Activated CD4-positive, alpha-beta T cell treated with anti-CD3 and anti-CD28 coated beads for 36 hours (primary cell): ENCODE results near the gene CMTM8. TPM values are rescaled to one million over a fixed set of nuclear protein-coding genes. Genes with fewer than 3 reads are reported as not detected.
A peak's percentile ranks its signal among the peaks of the same experiment; 100 is the strongest.
"Not testable (repeated sequence)": the region's sequence is repeated elsewhere in the genome, so short reads cannot be mapped to it uniquely, and the experiment has no call there.

Experiments used
- ATAC-seq: fragments of 200-7000 bp; cut with Tn5 transposase; one replicate; pipeline ENCODE4 v1.10.0; 2021; ENCODE audit warnings: mild to moderate bottlenecking, moderate library complexity
- CTCF ChIA-PET: fragments of 350-600 bp; sonication (Branson Sonifier 250); formaldehyde crosslinking; loops from one replicate; lab custom pipeline; 2021; ENCODE audit warnings: antibody characterized with exemption; lab: Charles Lee
- POLR2A ChIA-PET: fragments of 350-600 bp; sonication (Branson Sonifier 250); formaldehyde crosslinking; loops from one replicate; lab custom pipeline; 2021; ENCODE audit warnings: antibody characterized with exemption, inconsistent platforms; lab: Charles Lee
- DNase-seq: peaks from one replicate; pipeline ENCODE4 v3.0.0-alpha.2; 2020
- H3K27ac Mint-ChIP-seq: one replicate; pipeline ENCODE4 v1.8.0; 2021; ENCODE audit warnings: mixed read lengths
- H3K27me3 Mint-ChIP-seq: one replicate; pipeline ENCODE4 v1.8.0; 2021; ENCODE audit warnings: mixed read lengths
- H3K36me3 Mint-ChIP-seq: one replicate; pipeline ENCODE4 v1.8.0; 2021; ENCODE audit warnings: low read depth, mixed read lengths
- H3K4me1 Mint-ChIP-seq: one replicate; pipeline ENCODE4 v1.8.0; 2021; ENCODE audit warnings: mixed read lengths
- H3K4me3 Mint-ChIP-seq: one replicate; pipeline ENCODE4 v1.8.0; 2021; ENCODE audit warnings: mild to moderate bottlenecking, moderate library complexity, mixed read lengths
- H3K9me3 Mint-ChIP-seq: one replicate; pipeline ENCODE4 v1.8.0; 2021; ENCODE audit warnings: low read depth, mixed read lengths
- intact Hi-C, 2 experiments: fragments of 100-400 bp; cut with DNase I in 1 of 2; cut with micrococcal nuclease in 1 of 2; formaldehyde crosslinking; loops; one replicate each; pipeline versions ENCODE4 v1.14.2 to v1.15.1; 2022 to 2024; cut with DNase I, micrococcal nuclease
- total RNA-seq, 2 experiments: library from RNA; stranded (reverse); gene quantifications; one replicate each; pipeline ENCODE4 v1.2.3, GENCODE V29; 2021

CMTM8 gene
- total RNA-seq, 2 experiments from 2014 or later: 8.1 to 9.3 TPM

DNA sequence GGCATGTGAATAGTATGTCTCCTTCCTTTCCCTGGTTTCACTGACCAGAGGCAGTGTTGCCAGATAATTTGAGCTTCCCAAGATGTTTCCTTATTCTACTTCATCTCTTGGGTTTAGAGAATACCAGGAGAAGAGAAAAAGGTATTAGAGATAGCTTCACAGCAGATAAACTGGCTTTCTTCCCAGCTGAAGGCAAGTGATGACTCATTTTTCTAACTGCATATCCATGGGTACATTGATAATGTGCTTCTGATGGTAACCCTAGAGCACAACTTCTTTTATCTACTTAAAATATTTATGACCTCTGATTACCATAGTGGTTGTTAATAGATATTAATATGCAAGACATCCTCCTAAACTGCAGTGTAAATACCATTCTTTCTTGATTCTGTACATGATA, 34.6 kb upstream of the CMTM8 start:
- Mint-ChIP-seq H3K27ac (no peak overlapping the region), H3K4me1 (no peaks in the 10 kb centered on the region), H3K36me3 (no peaks in the 10 kb centered on the region), H3K27me3 (peaks cover 3% of the 10 kb centered on the region), H3K4me3 (no peak overlapping the region), H3K9me3 (no peaks in the 10 kb centered on the region)
- ChIA-PET CTCF (no interaction called here), POLR2A (no interaction called here)
- no peak for DNase-seq
- no peak for ATAC-seq
- intact Hi-C loops: no loop called here

DNA sequence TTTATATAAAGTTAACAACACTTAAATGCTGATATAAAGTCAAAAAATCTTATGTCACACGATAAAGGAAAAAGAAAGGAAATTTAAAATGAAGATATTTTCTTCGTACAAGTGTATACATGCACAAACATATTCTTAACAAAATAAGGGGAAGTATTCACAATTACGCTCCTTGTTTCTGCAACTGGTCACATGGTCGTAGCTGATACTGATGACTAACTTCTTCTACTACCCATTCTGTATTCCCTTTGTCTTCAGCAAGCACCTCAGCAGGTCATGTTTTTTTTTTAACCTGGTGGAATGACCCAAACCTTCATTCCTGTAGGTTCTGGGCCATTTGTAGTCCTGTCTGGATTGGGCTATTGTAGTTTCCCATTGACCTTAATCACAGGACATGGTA, 30.0 kb upstream of the CMTM8 start:
- H3K27ac Mint-ChIP-seq: no peak overlapping the region
- no peaks in the 10 kb centered on the region for H3K36me3 Mint-ChIP-seq
- ChIA-PET POLR2A (no interaction called here), CTCF (interaction anchor here (1.2 to 1.6 kb wide), 2 partner anchors 31 to 39 kb away, joined by 4 to 5 read pairs; no protein-coding TSS in a partner anchor)
- DNase-seq (no peak), ATAC-seq (no peak)
- intact Hi-C loops: no loop called here
- H3K4me1 Mint-ChIP-seq: no peaks in the 10 kb centered on the region
- H3K9me3 Mint-ChIP-seq: no peaks in the 10 kb centered on the region
- no peak overlapping the region for H3K4me3 Mint-ChIP-seq
- peaks cover 3% of the 10 kb centered on the region for H3K27me3 Mint-ChIP-seq

DNA sequence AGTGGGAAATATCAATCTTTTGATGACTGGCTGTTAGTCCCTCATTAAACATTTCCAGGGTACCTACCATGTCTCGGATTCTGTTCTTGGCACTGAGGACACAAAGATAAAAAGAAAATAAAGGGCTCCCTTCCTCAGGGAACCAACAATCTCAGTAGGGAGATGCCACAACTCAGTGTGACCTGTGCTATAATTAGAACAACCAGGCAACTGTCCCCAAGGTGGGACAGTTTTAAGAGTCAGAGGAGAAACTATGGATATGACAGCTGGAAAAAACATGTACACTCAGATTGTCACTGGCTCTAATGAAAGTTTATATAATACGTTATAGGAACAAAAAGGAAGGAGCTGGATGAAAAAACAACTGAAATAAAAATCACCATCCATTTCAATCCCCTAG, 23.3 kb upstream of the CMTM8 start:
- no peak overlapping the region for H3K27ac Mint-ChIP-seq
- ChIA-PET CTCF (interaction anchor here (1.2 to 1.4 kb wide), 4 partner anchors 9 to 42 kb away, joined by 3 to 6 read pairs (median 3); no protein-coding TSS in a partner anchor), POLR2A (no interaction called here)
- no peaks in the 10 kb centered on the region for H3K27me3 Mint-ChIP-seq
- intact Hi-C loops: no loop called here
- ATAC-seq (no peak), DNase-seq (no peak)
- no peaks in the 10 kb centered on the region for H3K36me3 Mint-ChIP-seq
- H3K4me3 Mint-ChIP-seq: no peak overlapping the region
- H3K9me3 Mint-ChIP-seq: peaks cover 9% of the 10 kb centered on the region
- no peaks in the 10 kb centered on the region for H3K4me1 Mint-ChIP-seq

DNA sequence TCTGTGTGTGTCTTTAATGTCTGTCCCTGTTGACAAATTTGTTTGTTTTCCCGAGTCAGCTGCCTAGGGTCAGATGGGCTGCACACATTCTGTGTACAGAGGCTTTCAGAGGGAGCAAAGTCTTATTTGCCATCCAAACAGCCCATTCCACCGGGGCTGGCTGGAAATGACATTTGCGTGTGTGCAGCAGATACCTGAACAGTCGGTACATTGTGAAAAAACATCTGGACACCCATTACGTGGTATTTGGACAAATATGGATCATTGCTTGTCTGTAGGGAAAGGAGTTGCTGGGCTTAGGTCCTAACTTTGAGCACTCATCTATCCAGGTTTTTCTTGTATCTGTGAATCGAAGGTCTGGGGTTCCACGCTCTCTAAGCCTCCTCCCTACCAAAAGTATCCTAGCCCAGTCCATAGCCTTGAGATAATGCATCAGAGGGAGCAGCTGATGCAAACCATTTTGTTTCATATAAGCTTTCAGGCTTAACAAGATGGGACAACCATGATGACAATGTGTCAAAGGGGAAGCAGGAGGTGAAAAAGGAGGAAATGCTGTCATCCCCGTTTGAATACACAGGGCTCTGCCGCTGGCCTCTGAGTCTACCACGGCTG, 22.2 kb upstream of the CMTM8 start:
- Mint-ChIP-seq H3K4me1 (no peaks in the 10 kb centered on the region), H3K4me3 (no peak overlapping the region), H3K9me3 (peaks cover 9% of the 10 kb centered on the region), H3K27me3 (no peaks in the 10 kb centered on the region), H3K27ac (no peak overlapping the region), H3K36me3 (no peaks in the 10 kb centered on the region)
- DNase-seq (no peak), ATAC-seq (no peak)
- intact Hi-C loops: no loop called here
- POLR2A ChIA-PET: interaction anchor here (0.6 kb wide), 1 partner anchor 95 kb away, joined by 3 read pairs; no protein-coding TSS in a partner anchor
- CTCF ChIA-PET: interaction anchor here (1.2 to 1.4 kb wide), 3 partner anchors 8 to 39 kb away, joined by 3 to 6 read pairs (median 3); no protein-coding TSS in a partner anchor

DNA sequence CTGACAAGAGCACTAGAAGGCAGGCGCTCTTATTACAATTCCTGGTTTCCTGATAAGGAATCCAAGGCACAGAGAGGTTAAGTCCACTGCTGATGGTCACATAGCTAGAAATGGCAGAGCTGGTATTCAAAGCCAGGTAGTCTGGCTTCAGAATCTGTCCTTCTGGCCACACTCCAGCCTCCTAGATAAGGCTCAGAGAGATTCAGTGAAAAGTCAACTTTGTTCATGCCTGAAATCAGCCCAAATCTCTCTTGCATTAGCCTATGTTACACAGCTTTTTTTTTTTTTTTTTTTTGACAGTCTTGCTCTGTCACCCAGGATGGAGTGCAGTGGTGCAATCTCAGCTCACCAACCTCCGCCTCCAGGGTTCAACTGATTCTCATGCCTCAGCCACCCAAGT, 21.1 kb upstream of the CMTM8 start:
- H3K27me3 Mint-ChIP-seq: no peaks in the 10 kb centered on the region
- H3K4me3 Mint-ChIP-seq: no peak overlapping the region
- H3K4me1 Mint-ChIP-seq: no peaks in the 10 kb centered on the region
- H3K36me3 Mint-ChIP-seq: no peaks in the 10 kb centered on the region
- ChIA-PET CTCF (interaction anchor here (0.6 to 1.3 kb wide), 2 partner anchors 23 to 563 kb away, joined by 3 read pairs; no protein-coding TSS in a partner anchor), POLR2A (no interaction called here)
- no peak overlapping the region for H3K27ac Mint-ChIP-seq
- H3K9me3 Mint-ChIP-seq: peaks cover 9% of the 10 kb centered on the region
- intact Hi-C loops: no loop called here
- ATAC-seq: no peak
- DNase-seq: no peak

DNA sequence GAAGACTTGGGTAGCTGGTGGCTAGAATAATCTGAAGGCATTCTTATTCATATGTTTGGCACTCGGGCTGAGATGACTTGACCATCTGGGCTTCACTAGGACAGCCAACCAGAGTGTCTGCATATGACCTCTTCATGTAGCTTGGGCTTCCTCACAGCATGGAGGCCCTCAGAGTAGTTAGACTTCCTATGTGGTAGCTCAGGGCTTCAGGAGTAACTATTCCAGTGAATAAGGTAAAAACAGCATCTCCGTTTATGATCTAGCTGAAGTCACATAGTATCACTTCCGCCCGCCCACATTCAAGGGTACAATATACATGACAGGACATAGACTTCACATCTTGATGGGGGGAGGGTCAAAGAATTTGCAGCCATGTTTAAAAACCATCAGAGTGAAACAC, 18.9 kb upstream of the CMTM8 start:
- no peak for ATAC-seq
- Mint-ChIP-seq H3K9me3 (peaks cover 9% of the 10 kb centered on the region), H3K27ac (no peak overlapping the region), H3K27me3 (no peaks in the 10 kb centered on the region), H3K4me3 (no peak overlapping the region), H3K4me1 (no peaks in the 10 kb centered on the region), H3K36me3 (no peaks in the 10 kb centered on the region)
- ChIA-PET CTCF (interaction anchor here (0.8 kb wide), 1 partner anchor 20 kb away, joined by 3 read pairs; no protein-coding TSS in a partner anchor), POLR2A (no interaction called here)
- intact Hi-C loops: no loop called here
- no peak for DNase-seq

DNA sequence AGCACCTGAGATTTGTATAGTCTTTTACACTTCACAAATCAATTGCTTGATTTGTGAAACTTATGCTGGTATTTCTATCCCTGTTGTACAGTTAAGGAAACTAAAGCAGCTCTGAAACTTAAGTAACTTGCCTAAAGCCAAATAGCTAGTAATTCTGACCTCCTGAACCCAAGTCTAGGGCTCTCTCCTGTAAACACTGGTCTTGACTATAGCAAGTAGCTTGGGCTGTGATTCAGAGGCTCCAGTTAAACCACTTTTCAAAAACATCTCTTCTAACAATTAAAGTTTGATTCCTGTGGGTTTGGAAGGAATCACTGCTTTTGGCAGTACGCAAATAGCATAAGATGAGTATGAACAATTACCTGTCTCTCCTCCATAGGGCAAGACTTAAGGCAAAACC, 18.5 kb upstream of the CMTM8 start:
- intact Hi-C loops: no loop called here
- Mint-ChIP-seq H3K4me1 (no peaks in the 10 kb centered on the region), H3K36me3 (no peaks in the 10 kb centered on the region), H3K27me3 (no peaks in the 10 kb centered on the region), H3K9me3 (peaks cover 9% of the 10 kb centered on the region), H3K27ac (no peak overlapping the region), H3K4me3 (no peak overlapping the region)
- ChIA-PET POLR2A (no interaction called here), CTCF (no interaction called here)
- DNase-seq (no peak), ATAC-seq (no peak)

DNA sequence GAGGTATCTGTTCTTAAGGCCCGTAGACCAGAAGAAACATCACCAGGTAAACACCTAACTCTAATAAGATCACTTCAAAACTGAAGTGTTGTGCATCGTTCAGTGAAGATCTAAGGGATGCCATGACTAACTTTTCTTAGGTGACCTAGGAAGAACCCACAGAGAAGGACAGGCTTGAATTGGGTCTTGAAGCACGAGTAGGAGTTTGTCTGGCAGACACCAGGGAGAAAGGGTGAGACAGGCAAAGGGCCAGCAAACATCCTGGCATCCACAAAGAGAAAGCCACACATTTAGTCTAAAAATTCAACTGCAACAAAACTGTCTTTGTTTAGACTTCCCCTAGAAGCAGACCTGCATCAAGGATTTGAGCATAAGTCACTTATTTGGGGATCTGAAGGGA, 15.5 kb upstream of the CMTM8 start:
- Mint-ChIP-seq H3K27ac (no peak overlapping the region), H3K36me3 (no peaks in the 10 kb centered on the region), H3K4me1 (peaks cover 4% of the 10 kb centered on the region), H3K27me3 (no peaks in the 10 kb centered on the region), H3K9me3 (peaks cover 11% of the 10 kb centered on the region), H3K4me3 (no peak overlapping the region)
- ChIA-PET POLR2A (no interaction called here), CTCF (no interaction called here)
- ATAC-seq (no peak), DNase-seq (no peak)
- intact Hi-C loops: no loop called here

DNA sequence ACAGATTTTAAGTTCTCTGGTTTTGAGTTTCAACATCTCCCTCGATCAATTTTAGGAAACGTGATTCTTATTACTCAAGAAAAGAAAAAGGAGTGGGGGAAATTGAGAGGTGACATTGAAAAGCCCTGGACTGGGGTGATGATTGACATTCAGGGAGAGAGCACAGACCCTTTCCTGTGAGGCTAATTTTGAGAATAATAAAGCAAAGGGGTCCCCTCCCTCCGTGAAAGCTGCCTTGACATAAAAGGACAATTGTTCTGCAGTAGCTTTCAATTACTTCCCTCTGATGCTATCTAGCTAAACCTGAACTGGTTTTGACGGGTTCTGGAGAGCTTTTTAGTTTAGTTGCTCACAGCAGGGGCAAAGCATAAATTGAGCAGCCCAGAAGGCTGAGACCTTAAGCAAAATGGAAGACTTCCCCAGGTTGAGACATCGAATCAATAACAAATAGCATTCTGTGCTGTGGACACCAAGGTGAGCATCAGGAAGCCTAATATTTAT, 14.4 kb upstream of the CMTM8 start:
- no peak for DNase-seq
- CTCF ChIA-PET: interaction anchor here (0.5 to 2.2 kb wide), 7 partner anchors 9 to 191 kb away, joined by 3 to 9 read pairs (median 4); no protein-coding TSS in a partner anchor
- ATAC-seq: no peak
- intact Hi-C loops: no loop called here
- POLR2A ChIA-PET: no interaction called here
- Mint-ChIP-seq H3K27me3 (no peaks in the 10 kb centered on the region), H3K4me3 (no peak overlapping the region), H3K9me3 (peaks cover 8% of the 10 kb centered on the region), H3K27ac (no peak overlapping the region), H3K4me1 (peaks cover 4% of the 10 kb centered on the region), H3K36me3 (no peaks in the 10 kb centered on the region)

DNA sequence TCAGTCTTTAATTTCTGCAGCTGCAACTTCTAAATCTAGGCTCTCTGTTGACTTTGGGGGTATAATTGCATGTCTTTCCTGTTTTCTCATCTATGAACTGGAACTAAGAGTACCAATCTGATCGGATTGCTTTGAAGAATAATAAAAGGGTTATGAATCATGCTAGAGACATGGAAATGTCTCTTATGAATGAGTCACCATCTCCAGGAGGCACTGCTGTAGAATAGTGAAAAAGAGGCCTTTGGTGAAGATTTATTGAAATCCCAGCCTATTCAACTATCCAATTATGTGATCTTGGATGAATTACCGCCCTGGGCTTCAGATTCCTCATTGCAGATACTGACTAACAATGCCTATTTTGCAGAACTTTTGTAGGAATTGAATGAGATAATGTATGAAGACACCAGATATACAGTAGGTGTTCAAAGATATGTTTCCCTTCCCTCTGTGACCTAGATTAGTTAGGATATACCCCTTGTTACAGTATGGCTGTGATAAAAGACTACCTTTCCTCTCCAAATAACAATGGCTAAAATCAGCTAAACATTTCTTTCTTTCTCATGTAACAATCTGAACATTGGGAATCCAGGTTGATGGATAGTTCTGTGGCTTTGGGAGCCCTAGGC, 11.5 kb upstream of the CMTM8 start:
- Mint-ChIP-seq H3K27me3 (no peaks in the 10 kb centered on the region), H3K4me3 (no peak overlapping the region), H3K36me3 (no peaks in the 10 kb centered on the region), H3K9me3 (peaks cover 2% of the 10 kb centered on the region), H3K4me1 (peaks cover 4% of the 10 kb centered on the region), H3K27ac (no peak overlapping the region)
- DNase-seq: no peak
- intact Hi-C loops: no loop called here
- ChIA-PET CTCF (interaction anchor here (0.6 to 0.9 kb wide), 2 partner anchors 9 to 141 kb away, joined by 3 read pairs; no protein-coding TSS in a partner anchor), POLR2A (interaction anchor here (0.7 kb wide), 1 partner anchor 17 kb away, joined by 6 read pairs; no protein-coding TSS in a partner anchor)
- peak; percentile 79 for ATAC-seq

DNA sequence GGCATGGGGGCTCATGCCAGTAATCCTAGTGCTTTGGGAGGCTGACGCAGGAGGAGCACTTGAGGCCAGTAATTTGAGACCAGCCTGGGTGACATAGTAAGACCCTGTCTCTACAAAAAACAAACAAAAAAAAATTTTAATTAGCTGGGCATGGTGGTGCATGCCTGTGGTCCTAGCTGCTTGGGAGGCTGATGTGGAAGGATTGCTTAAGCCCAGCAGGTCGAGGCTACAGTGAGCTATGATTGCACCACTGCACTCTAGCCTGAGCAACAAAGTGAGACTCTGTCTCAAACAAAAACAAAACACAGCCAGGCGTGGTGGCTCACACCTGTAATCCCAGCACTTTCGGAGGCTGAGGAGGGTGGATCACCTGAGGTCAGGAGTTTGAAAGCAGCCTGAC, 9.7 kb upstream of the CMTM8 start:
- intact Hi-C loops, ATAC-seq, H3K9me3 Mint-ChIP-seq, H3K27me3 Mint-ChIP-seq, DNase-seq, H3K36me3 Mint-ChIP-seq, H3K4me3 Mint-ChIP-seq, POLR2A ChIA-PET, H3K4me1 Mint-ChIP-seq, H3K27ac Mint-ChIP-seq: not testable (repeated sequence)
- CTCF ChIA-PET: interaction anchor here (1.0 to 1.3 kb wide), 4 partner anchors 12 to 67 kb away, joined by 3 to 5 read pairs (median 4); no protein-coding TSS in a partner anchor
